ENCODE measurements around the gene ADCY3.
"Not testable (repeated sequence)": the region's sequence is repeated elsewhere in the genome, so short reads cannot be mapped to it uniquely, and the experiment has no call there.

ADCY3 gene

GRCh38 chr2:24805811-24806660 lies 114.0 kb downstream of the ADCY3 start:
- DNase-seq = not testable (repeated sequence)

GRCh38 chr2:24800487-24800886 lies 119.5 kb downstream of the ADCY3 start:
- not testable (repeated sequence) for DNase-seq

DNA sequence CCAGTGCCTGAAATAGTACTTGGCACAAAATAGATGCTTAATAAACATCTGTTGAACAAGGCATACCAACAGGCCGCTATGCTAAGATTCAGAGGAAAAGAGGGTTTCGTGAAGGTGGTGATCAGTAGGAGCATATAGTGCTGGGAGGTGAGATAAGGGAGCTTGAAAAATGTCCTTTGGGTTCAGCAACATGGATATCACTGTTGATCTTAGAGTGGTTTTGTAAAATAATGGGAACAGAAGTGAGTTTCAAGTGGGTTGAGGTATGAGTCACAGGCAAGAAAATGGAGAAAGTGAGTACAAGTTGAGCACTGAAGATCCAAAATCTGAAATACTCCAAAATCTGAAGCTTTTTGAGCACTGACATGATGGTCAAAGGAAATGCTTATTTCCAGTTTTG lies 122.4 kb downstream of the ADCY3 start:
- DNase-seq = no peak

DNA sequence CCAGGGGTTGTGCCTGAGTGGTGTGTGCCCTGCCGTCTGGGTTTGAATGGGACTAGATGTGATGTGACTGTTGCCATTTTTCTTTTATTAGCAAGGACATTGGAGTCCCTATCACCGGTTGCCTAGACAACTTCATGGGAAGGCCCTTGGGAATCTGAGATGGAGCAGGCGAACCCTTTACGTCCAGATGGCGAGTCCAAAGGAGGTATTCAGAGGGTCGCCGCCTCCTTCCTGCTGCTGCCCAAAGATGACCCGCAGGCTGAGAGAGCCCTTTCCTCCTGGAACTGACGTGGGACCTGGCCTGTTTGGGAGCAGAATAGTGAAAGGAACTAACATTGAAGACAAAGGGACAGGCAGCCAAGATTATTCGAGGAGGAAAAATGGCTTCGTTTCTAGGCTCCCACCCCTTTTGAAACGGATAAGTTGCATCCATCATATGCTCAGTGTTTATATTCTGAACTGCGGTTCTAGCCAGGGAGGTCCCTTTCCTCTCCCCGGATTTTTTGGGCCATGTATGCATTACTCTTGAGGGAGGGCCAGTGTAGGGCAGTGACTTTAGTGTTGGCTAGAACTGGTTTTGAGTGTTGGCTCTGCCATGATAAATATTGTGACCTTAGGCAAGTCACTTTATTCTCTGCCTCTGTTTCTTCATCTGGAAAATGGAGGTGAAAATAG lies 126.1 kb downstream of the ADCY3 start:
- DNase-seq = no peak

GRCh38 chr2:24792874-24793760 lies 126.9 kb downstream of the ADCY3 start, which contains the start of the genes CENPO and PTRHD1:
Gene CENPO, plus strand, starts transcription at chr2:24793425. Its CDS starts 495 bp downstream, at chr2:24793920.
Gene PTRHD1, minus strand, starts transcription at chr2:24793391. Its CDS starts 14 bp downstream, at chr2:24793377.
- peak; percentile 92 to 99 (median 96) for DNase-seq

- DNase-seq = no peak
Measured at GRCh38 chr2:24792542-24792873, 127.5 kb downstream of the ADCY3 start.

GRCh38 chr2:24791452-24791851 lies 128.6 kb downstream of the ADCY3 start:
- DNase-seq = no peak

DNA sequence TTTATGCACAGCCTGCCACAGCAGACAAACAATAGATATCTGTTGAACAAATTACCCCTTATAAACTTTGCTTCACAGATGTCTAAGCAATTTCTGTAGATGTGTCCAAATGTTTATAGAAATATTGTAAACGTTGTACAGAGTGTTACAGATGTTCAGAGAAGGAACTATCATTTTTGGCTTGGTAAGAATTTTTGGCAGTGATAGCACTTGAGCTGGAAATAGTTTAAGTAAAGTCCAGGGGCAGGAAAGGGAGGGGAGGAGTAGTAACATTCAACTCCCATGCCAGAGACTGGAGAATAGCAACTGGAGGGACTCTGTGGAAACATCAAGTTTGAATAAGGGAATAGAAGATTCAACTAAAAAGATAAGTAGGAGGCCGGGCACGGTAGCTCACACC lies 131.2 kb downstream of the ADCY3 start:
- no peak for DNase-seq

- DNase-seq = no peak
Measured at GRCh38 chr2:24787532-24787931, 132.5 kb downstream of the ADCY3 start.

DNA sequence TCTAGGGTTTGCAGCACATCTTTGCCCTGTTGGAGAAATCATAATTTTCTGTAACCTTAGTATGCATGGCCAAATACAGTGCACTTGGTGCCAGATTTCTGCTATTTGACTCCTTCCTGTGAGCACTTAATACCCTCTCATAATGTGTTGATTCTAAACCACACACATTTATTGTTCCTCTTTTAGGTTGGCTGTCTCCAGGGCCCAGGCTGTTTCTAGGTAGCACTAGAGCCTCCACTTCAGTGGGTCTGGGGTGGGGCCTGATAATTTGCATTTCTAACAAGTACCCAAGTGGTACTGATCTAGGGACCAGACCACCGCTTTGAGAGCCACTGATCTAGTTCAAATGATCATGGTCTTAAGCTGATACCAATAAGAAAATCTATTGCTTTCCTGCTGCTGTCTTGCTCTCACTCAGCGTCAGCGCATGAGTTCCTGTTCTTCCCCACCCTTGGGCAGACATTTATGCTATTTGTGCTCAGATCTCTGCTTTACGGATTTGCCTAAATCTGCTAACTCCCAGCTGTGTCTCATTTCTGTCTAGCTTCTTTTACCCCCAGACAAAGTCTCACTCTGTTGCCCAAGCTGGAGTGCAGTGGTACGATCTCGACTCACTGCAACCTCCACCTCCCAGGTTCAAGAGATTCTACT lies 134.2 kb downstream of the ADCY3 start:
- no peak for DNase-seq

- no peak for DNase-seq
Measured at GRCh38 chr2:24783641-24784040, 136.4 kb downstream of the ADCY3 start.

DNA sequence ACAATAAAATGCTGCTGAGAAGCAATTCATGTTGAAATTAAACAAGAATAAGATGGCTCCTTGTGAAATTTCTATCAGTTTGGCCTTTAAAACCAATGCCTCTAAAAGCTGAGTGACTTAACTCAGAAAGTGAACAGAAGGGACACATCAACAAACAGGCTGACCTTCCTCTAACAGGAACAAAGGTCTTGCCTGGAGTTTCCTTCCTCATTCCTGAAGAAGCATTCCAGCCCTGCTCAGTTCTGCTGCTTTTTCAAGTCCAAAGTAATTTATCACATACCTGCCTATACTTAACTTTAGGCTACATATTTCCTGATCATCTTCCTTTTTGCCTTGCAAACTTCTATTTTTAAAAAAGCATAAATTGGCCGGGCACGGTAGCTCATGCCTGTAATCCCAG lies 140.9 kb downstream of the ADCY3 start:
- no peak for DNase-seq

- DNase-seq = no peak
Measured at GRCh38 chr2:24774373-24774772, 145.7 kb downstream of the ADCY3 start.

- no peak for DNase-seq
Measured at GRCh38 chr2:24771764-24772586, 148.1 kb downstream of the ADCY3 start.

DNA sequence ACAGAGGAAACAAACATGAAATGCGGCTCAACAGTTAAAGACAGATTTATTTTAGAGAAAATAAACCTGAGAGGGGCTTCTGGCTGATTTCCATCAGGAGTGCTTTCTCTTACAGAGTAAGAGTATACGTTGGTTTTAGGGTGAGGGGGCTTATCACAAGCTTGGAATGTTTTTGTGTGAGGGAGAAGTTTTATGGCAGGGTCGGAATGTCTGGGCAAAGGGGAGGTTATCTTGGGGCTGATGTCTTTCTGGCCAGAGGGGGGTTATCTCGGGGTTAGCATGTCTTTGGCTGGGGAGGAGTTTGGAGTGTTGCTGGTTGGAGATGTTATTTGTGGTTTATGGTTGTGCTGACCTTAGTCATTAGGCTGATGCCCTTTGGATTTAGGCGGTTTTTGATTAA lies 149.0 kb downstream of the ADCY3 start:
- no peak for DNase-seq
